ENCODE measurements around the gene ARPC3. TPM values are rescaled to one million over a fixed set of nuclear protein-coding genes. Genes with fewer than 3 reads are reported as not detected.
"Not testable (repeated sequence)": the region's sequence is repeated elsewhere in the genome, so short reads cannot be mapped to it uniquely, and the experiment has no call there.

The ARPC3 gene
- total RNA-seq, 6 donors from 2014 or later = 139 to 347 (median 245) TPM

DNA sequence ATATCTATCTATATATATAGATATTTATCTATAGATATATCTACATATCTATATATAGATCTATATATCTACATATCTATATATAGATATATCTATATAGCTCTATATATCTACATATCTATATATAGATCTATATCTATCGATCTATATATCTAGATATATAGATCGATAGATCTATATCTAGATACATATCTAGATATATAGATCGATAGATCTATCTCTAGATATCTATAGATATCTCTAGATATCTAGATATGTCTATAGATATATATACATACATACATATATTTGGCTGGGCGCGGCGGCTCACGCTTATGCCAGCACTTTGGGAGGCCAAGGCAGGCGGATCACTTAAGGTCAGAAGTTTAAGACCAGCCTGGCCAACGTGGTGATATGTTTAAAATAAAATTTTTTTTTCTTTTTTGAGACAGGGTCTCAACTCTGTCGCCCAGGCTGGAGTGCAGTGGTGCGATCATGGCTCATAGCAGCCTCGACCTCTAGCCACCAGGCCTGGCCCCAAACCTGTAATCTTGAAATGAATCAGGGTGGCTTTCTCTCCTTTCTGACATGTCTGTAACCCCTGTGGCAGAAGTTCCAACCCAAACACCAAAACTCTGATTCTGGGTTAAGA lies 18.1 kb downstream of the ARPC3 start:
- H3K27me3 ChIP-seq = no peaks in the 10 kb centered on the region
- peaks cover 14 to 34% (median 29%) of the 10 kb centered on the region in 4 donors for H3K36me3 ChIP-seq
- H3K4me1 ChIP-seq = peaks cover 0 to 5% (median 0%) of the 10 kb centered on the region in 4 donors
- peak overlapping the region in 2 of 4 donors; percentile 11 to 78 for H3K27ac ChIP-seq
- H3K4me3 ChIP-seq = peak overlapping the region in 3 of 4 donors; percentile 44 to 57 (median 57)
- WGBS, 2 donors = 81 to 87% methylated on average over 11 to 12 of the region's 12 CpGs
- H3K9me3 ChIP-seq = no peaks in the 10 kb centered on the region
- DNase-seq (peak in 1 of 2 donors; percentile 60), ATAC-seq (ENCODE audit: low FRiP score in 2 of 2) (no peak)
- no peak for TF ChIP-seq POLR2AphosphoS5 (IDR thresholded peaks at IDR 0.05)
- no peak for TF ChIP-seq POLR2A (IDR thresholded peaks at IDR 0.05)
- TF ChIP-seq, protein P1, sequence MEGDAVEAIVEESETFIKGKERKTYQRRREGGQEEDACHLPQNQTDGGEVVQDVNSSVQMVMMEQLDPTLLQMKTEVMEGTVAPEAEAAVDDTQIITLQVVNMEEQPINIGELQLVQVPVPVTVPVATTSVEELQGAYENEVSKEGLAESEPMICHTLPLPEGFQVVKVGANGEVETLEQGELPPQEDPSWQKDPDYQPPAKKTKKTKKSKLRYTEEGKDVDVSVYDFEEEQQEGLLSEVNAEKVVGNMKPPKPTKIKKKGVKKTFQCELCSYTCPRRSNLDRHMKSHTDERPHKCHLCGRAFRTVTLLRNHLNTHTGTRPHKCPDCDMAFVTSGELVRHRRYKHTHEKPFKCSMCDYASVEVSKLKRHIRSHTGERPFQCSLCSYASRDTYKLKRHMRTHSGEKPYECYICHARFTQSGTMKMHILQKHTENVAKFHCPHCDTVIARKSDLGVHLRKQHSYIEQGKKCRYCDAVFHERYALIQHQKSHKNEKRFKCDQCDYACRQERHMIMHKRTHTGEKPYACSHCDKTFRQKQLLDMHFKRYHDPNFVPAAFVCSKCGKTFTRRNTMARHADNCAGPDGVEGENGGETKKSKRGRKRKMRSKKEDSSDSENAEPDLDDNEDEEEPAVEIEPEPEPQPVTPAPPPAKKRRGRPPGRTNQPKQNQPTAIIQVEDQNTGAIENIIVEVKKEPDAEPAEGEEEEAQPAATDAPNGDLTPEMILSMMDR (IDR thresholded peaks at IDR 0.05) = no peak
- TF ChIP-seq EP300 (IDR thresholded peaks at IDR 0.05) = no peak

- not testable (repeated sequence) for H3K27ac ChIP-seq; ATAC-seq (ENCODE audit: low FRiP score in 2 of 2); H3K9me3 ChIP-seq; H3K4me3 ChIP-seq; H3K4me1 ChIP-seq; H3K27me3 ChIP-seq
- peaks cover 2 to 10% (median 7%) of the 10 kb centered on the region in 4 donors for H3K36me3 ChIP-seq
- peak in 1 of 2 donors; percentile 71 for DNase-seq
- WGBS, 2 donors = 88 to 95% methylated on average over 12 to 15 of the region's 15 CpGs
Observed at GRCh38 chr12:110429676-110430075, 20.5 kb downstream of the ARPC3 start.

DNA sequence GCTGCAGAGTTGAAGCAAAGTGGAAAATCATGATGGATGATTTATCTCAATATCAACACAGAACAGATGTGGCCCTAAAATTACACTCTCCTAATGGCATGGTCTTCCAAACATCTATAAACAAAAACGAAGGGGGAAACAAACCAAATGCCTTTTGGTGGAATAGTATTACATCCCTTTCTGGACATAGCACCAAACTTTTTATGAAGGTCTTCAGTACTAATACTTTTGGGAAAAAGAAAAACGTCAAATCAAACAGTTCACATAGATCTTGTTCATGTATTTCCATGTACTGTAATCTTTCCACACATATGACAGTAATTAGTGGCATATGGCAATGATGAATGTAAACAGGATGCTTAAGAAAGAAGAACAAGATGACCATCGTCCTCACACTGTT lies 23.7 kb downstream of the ARPC3 start:
- Histone ChIP-seq H3K4me1 (peaks cover 0 to 5% (median 0%) of the 10 kb centered on the region in 4 donors), H3K36me3 (no peaks in the 10 kb centered on the region), H3K9me3 (no peaks in the 10 kb centered on the region), H3K27me3 (no peaks in the 10 kb centered on the region), H3K4me3 (no peak overlapping the region), H3K27ac (no peak overlapping the region)
- TF ChIP-seq POLR2A (IDR thresholded peaks at IDR 0.05) (no peak), POLR2AphosphoS5 (IDR thresholded peaks at IDR 0.05) (no peak), EP300 (IDR thresholded peaks at IDR 0.05) (no peak)
- TF ChIP-seq, protein P1 (IDR thresholded peaks at IDR 0.05) = no peak
- no peak for DNase-seq
- WGBS, 2 donors = 36 to 47% methylated on average over 3 of the region's 3 CpGs
- ATAC-seq (ENCODE audit: low FRiP score in 2 of 2) = no peak

- no peaks in the 10 kb centered on the region for H3K27me3 ChIP-seq
- no peak for ATAC-seq (ENCODE audit: low FRiP score in 2 of 2)
Observed at GRCh38 chr12:110424237-110424636, 25.9 kb downstream of the ARPC3 start.

DNA sequence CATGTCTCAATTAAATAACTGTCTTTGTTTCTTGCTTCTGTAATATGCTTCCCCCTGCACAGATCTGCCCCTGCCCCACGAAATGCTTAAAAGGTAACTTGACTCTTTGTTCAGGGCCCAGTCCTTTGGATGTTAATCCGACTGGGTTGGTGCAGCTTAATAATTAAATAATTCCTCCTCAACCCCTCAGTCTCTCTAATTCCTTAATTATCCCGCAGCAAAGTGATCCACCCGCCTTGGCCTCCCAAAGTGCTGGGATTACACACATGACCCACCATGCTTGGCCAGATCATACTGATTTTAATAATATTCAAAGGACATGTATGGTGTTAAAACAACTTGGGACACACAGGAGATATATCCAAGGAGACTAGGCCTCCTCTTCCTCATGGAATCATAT lies 28.4 kb downstream of the ARPC3 start:
- Histone ChIP-seq H3K4me1 (no peaks in the 10 kb centered on the region), H3K9me3 (no peaks in the 10 kb centered on the region), H3K27ac (no peak overlapping the region), H3K4me3 (no peak overlapping the region), H3K36me3 (no peaks in the 10 kb centered on the region), H3K27me3 (no peaks in the 10 kb centered on the region)
- TF ChIP-seq, protein P1 (IDR thresholded peaks at IDR 0.05) = no peak
- TF ChIP-seq EP300 (IDR thresholded peaks at IDR 0.05) = no peak
- WGBS, 2 donors = 86 to 89% methylated on average over 4 of the region's 4 CpGs
- DNase-seq = no peak
- ATAC-seq (ENCODE audit: low FRiP score in 2 of 2) = no peak

More at GRCh38 chr12:110424237-110424636, 25.9 kb downstream of the ARPC3 start:
- Histone ChIP-seq H3K36me3 (no peaks in the 10 kb centered on the region), H3K9me3 (no peaks in the 10 kb centered on the region), H3K4me3 (no peak overlapping the region), H3K27ac (no peak overlapping the region), H3K4me1 (no peaks in the 10 kb centered on the region)
- TF ChIP-seq POLR2AphosphoS5 (IDR thresholded peaks at IDR 0.05) = no peak
- TF ChIP-seq EP300 (IDR thresholded peaks at IDR 0.05) = no peak
- no peak for TF ChIP-seq POLR2A (IDR thresholded peaks at IDR 0.05)
- TF ChIP-seq, protein P1 (IDR thresholded peaks at IDR 0.05) = no peak
- WGBS, 2 donors = 60 to 77% methylated on average over 3 of the region's 3 CpGs
- DNase-seq = no peak
